Endothelial cell of umbilical vein (primary cell): Measurements from ENCODE around the gene BCL2L13.

Experiments
- CTCF ChIP-seq, 2 donors: IDR thresholded peaks; 1 replicate in 1 of 2; 2 replicates in 1 of 2; pipeline ENCODE4 v1.5.1; 2011; ENCODE audit warnings: low read length in 2 of 2, mild to moderate bottlenecking in 2 of 2, moderate library complexity in 2 of 2, control low read depth in 1 of 2, inconsistent platforms in 1 of 2, low read depth in 1 of 2; ENCODE audit not compliant: insufficient read depth in 1 of 2; ENCODE audit errors: extremely low read depth in 1 of 2
- EZH2 ChIP-seq: IDR thresholded peaks from 2 replicates; pipeline ENCODE4 v1.6.1; 2012; ENCODE audit warnings: borderline replicate concordance, low read depth, mild to moderate bottlenecking, moderate library complexity, low read length, inconsistent platforms; ENCODE audit not compliant: severe bottlenecking
- JUN ChIP-seq: IDR thresholded peaks from 2 replicates; pipeline ENCODE4 v1.6.1; 2011; ENCODE audit warnings: borderline replicate concordance, low read depth; ENCODE audit not compliant: insufficient read length, insufficient read depth
- MAX ChIP-seq: IDR thresholded peaks from 2 replicates; pipeline ENCODE4 v1.6.1; 2011; ENCODE audit not compliant: insufficient read depth, insufficient read length
- POLR2A ChIP-seq: IDR thresholded peaks from 2 replicates; pipeline ENCODE4 v1.6.1; 2012; ENCODE audit warnings: low read depth, mild to moderate bottlenecking, control low read depth, low read length
- POLR2AphosphoS5 ChIP-seq: IDR thresholded peaks from 2 replicates; pipeline ENCODE4 v1.6.1; 2012; ENCODE audit warnings: low read depth, mild to moderate bottlenecking, control low read depth, low read length, moderate library complexity; ENCODE audit not compliant: insufficient read depth

GRCh38 chr22:17767233-17768065, 128.9 kb downstream of the BCL2L13 start:
- TF ChIP-seq CTCF (IDR thresholded peaks at IDR 0.05; ENCODE audit: extremely low read depth in 1 of 2, insufficient read depth in 1 of 2, low read depth in 1 of 2, low read length in 2 of 2) = no peak
- TF ChIP-seq POLR2A = no peak
- TF ChIP-seq POLR2AphosphoS5 = no peak
- no peak for TF ChIP-seq EZH2
- no peak for TF ChIP-seq MAX
- no peak for TF ChIP-seq JUN
